ENCODE results near the gene CDK5RAP1. TPM values are rescaled to one million over a fixed set of nuclear protein-coding genes. Genes with fewer than 3 reads are reported as not detected.

CDK5RAP1 gene
- total and polyA plus RNA-seq, 2 experiments from 2014 or later: 37.9 to 47.8 TPM

GRCh38 chr20:33316958-33317357 lies 84.4 kb downstream of the CDK5RAP1 start:
- no peak for DNase-seq (ENCODE audit: low read depth in 1 of 2, low spot score in 1 of 2)
- Histone ChIP-seq H3K4me3 (no peak overlapping the region), H3K27me3 (no peaks in the 10 kb centered on the region), H3K9me3 (ENCODE audit: low read depth) (no peaks in the 10 kb centered on the region), H3K4me1 (ENCODE audit: low read depth) (no peaks in the 10 kb centered on the region), H3K36me3 (no peaks in the 10 kb centered on the region), H3K27ac (no peak overlapping the region)
- no peak for TF ChIP-seq CTCF (IDR thresholded peaks at IDR 0.05; ENCODE audit: low read depth, low read length)

- no peak for TF ChIP-seq CTCF (IDR thresholded peaks at IDR 0.05; ENCODE audit: low read depth, low read length)
- Histone ChIP-seq H3K4me1 (ENCODE audit: low read depth) (no peaks in the 10 kb centered on the region), H3K36me3 (no peaks in the 10 kb centered on the region), H3K27ac (no peak overlapping the region), H3K9me3 (ENCODE audit: low read depth) (no peaks in the 10 kb centered on the region), H3K4me3 (no peak overlapping the region), H3K27me3 (no peaks in the 10 kb centered on the region)
- no peak for DNase-seq (ENCODE audit: low read depth in 1 of 2, low spot score in 1 of 2)
Observed at GRCh38 chr20:33316343-33316742, 85.0 kb downstream of the CDK5RAP1 start.

- no peak for TF ChIP-seq CTCF (IDR thresholded peaks at IDR 0.05; ENCODE audit: low read depth, low read length)
- H3K36me3 ChIP-seq: no peaks in the 10 kb centered on the region
- no peak overlapping the region for H3K27ac ChIP-seq
- no peak for DNase-seq (ENCODE audit: low read depth in 1 of 2, low spot score in 1 of 2)
- H3K9me3 ChIP-seq (ENCODE audit: low read depth): no peaks in the 10 kb centered on the region
- no peak overlapping the region for H3K4me3 ChIP-seq
- no peaks in the 10 kb centered on the region for H3K27me3 ChIP-seq
- no peaks in the 10 kb centered on the region for H3K4me1 ChIP-seq (ENCODE audit: low read depth)
Observed at GRCh38 chr20:33313686-33314314, 87.5 kb downstream of the CDK5RAP1 start.

- Histone ChIP-seq H3K4me1 (ENCODE audit: low read depth) (no peaks in the 10 kb centered on the region), H3K36me3 (no peaks in the 10 kb centered on the region), H3K27me3 (no peaks in the 10 kb centered on the region), H3K27ac (no peak overlapping the region), H3K9me3 (ENCODE audit: low read depth) (no peaks in the 10 kb centered on the region), H3K4me3 (no peak overlapping the region)
- no peak for DNase-seq (ENCODE audit: low read depth in 1 of 2, low spot score in 1 of 2)
- TF ChIP-seq CTCF (IDR thresholded peaks at IDR 0.05; ENCODE audit: low read depth, low read length): no peak
Observed at GRCh38 chr20:33312583-33312982, 88.7 kb downstream of the CDK5RAP1 start.

- Histone ChIP-seq H3K27ac (no peak overlapping the region), H3K4me1 (ENCODE audit: low read depth) (no peaks in the 10 kb centered on the region), H3K9me3 (ENCODE audit: low read depth) (no peaks in the 10 kb centered on the region), H3K4me3 (no peak overlapping the region), H3K27me3 (no peaks in the 10 kb centered on the region), H3K36me3 (no peaks in the 10 kb centered on the region)
- no peak for TF ChIP-seq CTCF (IDR thresholded peaks at IDR 0.05; ENCODE audit: low read depth, low read length)
- DNase-seq (ENCODE audit: low read depth in 1 of 2, low spot score in 1 of 2): no peak
Observed at GRCh38 chr20:33311996-33312395, 89.3 kb downstream of the CDK5RAP1 start.

Measured in cardiac muscle cell (in vitro differentiated cells and primary cell).